Hematopoietic multipotent progenitor cell treated with erythropoietin and hydrocortisone succinate and interleukin-3 and kit ligand, for 17 days (in vitro differentiated cells): Measurements from ENCODE around the gene BIRC5.

Experiments used
- DNase-seq: peaks from one replicate; pipeline ENCODE4 v3.0.0-alpha.2; 2015; ENCODE audit warnings: low spot score

BIRC5 gene

DNA sequence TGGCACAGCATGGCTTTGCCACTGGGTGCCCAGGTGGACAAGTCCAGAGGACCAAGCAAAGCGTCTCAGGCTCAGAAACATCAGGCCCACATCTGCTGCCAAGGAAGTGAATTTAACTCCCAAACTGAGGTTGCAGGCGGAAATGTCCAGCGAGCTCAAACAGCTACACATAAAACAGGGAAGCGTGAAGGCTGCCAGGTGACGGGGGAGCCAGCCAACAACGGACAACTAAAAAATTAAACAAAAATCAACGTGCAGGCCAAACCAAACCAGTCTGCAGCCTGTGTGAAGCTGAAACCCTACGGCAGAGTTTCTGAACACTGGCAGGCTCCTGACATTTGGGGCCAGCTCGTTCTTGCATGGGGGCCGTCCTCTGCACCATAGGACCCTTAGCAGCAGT is 29.7 kb upstream of the BIRC5 start:
- DNase-seq, result no peak

DNA sequence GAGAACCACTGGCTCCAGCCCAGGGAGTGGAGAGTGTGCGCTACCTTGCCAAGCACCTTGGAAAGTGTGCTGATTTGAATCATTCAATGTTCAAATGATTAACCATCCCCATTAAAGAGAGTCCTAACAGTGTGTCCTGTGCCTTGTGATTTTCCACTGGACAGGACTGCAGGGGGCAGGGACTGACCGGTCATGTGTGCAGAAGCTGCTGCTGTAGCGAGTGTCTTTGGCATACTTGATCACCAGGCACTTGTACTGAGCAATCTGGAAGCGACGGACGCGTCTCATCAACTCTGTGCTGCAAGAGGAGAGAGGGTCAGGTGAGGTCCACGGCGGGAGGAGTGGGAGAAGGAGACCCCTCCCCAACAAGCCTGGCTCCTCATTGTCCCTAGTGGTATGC is 29.2 kb upstream of the BIRC5 start:
- no peak for DNase-seq

DNA sequence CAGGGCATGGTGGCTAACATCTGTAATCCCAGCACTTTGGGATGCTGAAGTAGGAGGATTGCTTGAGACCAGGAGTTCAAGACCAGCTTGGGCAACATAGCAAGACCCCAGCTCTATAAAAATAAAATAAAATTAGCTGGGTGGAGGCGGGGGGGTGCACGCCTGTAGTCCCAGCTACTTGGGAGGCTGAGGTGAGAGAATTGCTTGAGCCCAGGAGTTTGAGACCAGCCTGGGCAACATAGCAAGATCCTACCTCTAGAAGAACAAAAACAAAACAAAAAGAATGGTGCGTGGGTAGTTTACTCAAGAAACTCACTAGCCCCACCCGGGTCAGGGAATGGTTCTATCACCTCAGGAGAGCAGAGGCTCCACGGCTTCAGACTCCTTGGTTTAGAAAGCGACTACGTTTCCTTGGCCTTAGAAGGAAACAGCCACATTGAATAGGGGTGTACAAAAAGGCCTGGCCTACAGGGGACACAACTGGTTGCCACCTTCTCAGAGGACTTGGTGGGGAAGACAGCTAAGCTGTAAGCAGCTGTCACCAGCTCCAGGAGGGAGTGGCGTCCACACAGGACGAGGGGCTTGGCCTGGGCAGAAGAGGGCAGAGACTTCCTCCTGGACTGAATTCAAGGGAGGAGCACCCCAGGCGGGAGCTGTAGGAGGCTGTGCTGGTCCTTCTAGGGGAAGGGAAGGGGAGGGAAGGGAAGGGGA is 27.9 kb upstream of the BIRC5 start:
- peak; percentile 31 for DNase-seq

DNA sequence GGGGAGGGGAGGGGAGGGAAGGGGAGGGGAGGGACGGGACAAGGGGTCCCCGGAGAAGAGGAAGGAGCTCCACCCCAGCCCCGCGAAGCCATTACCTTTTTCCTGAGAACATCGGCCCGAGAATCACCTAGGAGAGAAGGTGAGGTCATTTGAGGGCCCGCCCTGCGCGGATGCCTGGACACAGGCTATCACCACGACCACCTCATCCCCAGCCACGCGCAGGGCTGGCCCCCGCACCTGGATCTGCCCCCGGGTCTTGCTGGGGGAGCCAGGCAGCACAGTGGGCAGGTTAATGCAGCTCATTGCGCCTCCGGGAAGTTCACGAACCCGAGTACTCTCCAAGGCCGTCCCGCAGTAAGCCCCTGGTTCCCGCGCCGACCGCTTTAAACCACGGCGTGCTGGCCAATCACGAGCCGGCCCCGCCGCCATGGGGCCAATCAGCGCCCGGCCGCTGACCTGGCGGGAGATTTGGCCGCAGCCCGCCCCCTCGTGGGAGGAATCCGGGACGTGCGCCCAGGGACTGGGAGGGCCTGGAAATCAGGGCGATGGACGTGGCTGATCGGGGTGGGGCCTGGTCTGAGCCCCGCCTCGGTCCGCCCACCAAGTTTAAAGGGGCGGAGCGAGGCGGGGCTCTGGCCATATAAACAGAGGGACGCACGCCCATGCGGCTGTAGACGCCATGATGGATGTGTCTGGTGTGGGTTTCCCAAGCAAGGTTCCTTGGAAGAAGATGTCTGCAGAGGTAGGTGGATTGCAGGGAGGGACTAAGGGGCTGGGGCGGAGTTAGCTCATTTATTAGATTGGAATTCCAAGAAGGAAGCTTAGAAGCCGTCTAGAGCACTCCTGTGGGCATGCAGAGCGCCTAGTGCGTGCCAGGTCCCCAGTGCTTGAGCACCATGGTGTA is 27.1 kb upstream of the BIRC5 start, which contains the start of the genes AFMID and TK1:
TSS of gene AFMID (plus strand) at position 671 of the 904 bp plus-strand sequence. CDS start at position 680, 9 bp downstream.
TSS of gene TK1 (minus strand) at position 361 of the 904 bp plus-strand sequence. CDS start at position 303, 58 bp downstream.
- DNase-seq, result peak; percentile 97

DNA sequence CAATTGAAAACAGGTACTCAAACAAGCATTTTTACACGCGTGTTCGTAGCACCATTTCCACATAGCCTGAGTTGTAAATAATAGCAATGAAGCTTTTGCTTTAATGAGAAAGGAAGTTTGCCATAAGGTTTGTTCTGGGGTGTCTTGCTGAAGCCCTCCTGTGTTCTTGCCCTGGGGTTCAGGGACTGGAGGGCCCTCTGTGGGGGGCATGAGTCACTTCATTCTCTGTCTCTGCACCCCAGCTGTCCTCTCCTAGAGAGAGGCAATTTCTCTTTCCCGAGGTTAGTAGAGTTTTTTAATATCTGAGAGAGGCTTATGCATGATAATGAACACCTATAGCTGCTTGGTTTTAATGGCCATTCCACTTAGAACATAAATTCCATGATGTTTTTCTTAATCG is 17.3 kb upstream of the BIRC5 start:
- no peak for DNase-seq

DNA sequence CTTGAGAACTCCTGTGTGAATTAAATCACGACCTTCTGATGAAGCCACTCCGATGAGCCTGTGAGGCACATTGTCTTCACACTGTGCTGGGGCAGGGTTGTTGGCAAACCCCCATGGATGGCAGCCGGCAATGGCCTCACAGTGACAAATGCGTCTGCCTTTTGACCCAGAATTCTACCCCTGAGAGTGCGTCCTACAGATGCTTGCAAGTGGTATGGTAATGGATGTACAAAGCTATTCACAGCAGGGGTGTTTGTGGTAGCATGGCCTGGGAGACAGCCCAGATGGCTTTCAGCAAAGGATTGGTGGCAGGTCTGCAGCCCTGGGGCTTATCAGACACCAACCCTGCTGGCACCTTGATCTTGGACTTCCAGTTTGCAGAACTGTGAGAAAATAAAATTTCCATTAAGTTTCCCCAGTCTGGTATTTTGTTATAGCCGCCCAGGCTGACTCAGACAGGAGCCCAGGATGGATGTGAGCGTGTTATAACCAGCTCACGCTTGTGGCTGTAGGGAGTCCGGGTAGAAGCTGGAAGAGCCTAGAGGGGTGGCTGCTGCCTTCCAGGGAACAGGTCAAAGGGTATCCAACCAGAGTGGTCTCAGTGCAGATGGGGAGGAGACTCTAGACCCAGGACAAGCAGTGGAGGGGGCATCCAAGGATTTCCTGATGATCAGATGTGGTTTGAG is 16.8 kb upstream of the BIRC5 start:
- DNase-seq, result no peak

DNA sequence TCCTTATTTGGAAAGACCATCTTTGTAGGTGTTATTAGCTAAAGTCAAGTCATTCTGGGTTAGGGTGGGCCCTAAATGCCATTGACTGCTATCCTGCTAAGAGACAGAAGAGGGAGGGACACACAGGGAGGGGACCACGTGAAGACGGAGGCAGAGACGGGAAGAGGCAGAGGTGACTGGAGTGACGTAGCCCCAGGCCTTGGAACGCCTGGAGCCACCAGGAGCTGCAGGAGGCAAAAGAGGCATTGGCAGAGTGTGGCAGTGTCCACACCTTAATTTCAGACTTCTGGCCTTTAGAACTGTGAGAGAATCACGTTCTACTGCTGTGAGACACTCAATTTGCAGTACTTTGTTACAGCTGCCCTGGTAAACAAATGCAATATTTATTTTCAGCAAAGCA is 13.6 kb upstream of the BIRC5 start:
- DNase-seq, result no peak

DNA sequence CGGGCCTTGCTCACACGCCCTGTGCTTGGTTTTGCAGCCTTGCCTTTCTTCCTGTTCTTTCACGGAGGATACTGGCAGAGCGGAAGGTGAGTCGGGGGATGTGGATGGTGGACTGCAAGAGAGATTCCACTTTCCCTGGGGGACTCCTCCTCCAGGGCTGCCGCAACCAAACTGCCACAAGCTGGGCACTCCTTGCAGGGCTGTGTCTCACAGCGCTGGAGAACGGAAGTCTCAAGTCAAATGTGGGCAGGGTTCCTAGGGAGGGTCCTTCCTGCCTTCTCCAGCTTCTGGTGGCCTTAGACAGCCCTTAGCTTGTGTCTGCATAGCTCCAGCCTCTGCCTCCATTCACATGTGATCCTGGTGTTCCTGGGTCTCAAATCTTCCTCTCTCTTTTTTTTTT is 11.4 kb upstream of the BIRC5 start:
- no peak for DNase-seq

DNA sequence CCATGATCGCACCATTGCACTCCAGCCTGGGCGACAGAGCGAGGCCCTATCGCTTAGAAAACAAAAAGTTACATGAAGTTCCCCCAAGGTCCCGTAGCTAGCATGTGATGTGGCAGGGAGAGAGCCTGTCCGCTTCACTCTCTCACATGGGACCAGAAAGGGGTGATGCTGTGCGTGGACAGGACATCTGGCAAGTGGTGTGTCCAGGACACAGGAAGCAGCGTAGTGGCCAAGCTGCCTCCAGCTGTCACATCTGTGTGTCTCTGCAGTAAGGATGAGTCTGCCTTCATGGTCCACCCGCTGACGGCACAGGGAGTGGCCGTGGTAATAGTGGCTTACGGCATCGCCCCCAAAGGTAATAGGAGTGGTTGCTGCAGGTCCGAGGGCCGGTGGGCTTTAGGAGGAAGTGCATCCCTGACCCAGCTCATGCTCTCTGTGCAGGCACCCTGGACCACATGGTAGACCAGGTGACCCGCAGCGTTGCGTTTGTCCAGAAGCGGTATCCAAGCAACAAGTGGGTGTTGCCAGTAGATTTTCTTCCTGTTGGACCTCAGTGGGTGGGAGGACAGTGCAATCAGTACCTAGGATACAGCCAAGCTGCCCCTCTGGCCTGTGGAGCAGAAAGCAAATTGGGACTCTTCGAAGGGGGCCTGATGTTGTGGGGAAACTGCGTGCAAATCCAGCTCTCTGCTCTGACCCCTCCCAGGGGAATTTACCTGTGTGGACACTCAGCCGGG is 9.5 kb upstream of the BIRC5 start:
- DNase-seq, result no peak

DNA sequence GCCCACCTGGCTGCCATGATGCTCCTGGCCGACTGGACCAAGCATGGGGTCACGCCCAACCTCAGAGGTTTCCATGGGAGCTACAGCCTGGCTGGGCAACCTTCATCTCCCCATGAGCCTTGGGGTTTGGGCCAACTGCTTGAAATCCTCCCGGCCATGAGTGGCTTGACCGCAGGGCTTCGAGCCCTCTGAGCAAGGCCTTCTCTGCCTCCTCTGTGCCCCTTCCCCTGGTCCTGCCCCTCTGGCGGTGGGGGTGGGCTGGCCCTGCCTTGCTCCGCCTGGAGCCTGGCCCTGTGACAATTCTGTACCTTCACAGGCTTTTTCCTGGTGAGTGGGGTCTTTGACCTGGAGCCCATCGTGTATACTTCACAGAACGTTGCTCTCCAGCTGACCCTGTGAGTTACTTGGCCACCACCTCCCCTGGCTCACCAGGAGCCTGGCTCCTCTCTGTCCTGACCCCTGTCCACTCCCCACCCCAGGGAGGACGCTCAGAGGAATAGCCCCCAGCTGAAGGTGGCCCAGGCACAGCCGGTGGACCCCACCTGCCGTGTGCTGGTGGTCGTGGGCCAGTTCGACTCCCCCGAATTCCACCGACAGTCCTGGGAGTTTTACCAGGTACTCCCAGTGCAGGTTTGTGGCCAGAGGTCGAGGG is 8.8 kb upstream of the BIRC5 start:
- DNase-seq, result no peak

DNA sequence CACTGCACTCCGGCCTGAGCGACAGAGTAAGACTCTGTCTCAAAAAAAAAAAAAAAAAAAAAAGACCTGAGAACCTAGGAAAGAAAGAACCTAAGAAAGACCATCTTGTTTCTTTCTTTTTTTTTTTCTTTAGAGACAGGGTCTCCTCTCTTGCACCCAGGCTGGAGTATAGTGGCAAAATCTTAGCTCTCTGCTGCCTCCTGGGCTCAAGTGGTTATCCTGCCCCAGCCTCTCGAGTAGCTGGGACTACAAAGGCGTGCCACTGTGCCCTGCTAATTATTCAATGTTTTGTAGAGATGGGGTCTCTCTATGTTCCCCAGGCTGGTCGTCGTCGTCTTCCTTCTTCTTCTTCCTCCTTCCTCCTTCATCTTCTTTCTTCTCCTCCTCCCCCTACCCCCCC is 7.8 kb upstream of the BIRC5 start:
- no peak for DNase-seq

DNA sequence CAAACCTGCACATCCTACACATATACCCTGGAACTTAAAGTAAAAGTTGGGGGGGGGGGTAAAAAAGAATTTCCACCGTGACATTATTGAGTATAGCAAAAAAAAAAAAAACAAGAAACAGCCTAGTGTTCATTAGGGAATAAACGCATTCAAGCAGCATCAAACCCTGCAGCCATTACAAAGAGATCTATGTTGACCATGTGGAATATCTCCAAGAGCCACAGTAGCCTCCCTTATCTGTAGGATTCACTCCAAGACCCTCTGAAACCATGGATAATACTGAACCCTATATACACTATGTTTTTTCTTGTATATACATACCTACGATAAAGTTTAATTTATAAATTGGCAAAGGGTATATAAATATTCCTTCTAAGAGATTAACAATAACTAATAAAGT is 5.6 kb upstream of the BIRC5 start:
- DNase-seq, result no peak

DNA sequence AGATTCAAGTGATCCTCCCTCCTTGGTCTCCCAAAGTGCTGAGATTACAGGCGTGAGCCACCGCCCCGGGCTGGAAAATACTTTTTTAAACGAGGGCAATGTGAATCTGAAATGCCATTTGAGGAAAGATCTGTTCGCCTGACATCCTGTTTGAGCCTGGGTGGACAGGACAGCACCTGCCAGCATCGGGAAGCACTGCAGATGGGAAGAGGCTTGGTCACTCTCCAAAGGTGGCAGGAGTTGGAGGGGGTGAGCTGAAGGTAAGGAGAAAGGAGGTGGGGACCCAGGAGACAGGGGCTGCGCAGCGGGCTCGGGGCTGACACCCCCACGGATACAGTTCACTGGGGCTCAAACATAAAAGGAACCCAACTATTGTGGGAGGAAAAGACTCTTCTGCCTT is 3.9 kb upstream of the BIRC5 start:
- DNase-seq, result no peak

DNA sequence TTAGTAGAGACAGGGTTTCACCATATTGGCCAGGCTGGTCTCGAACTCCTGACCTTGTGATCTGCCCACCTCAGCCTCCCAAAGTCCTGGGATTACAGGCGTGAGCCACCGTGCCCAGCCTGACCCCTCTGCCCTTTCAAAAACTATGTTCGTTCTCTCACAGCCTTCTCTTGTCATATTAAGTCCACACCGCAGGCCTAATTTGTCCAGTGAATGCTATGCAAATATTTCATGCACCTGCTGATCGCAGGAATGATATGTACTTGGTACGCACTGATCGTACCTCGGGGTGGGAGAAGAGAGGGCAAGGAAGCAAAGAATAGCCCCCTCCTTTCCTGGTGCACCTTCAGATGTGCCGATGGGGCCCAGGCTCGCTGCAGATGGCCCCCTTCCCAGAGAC is 3.0 kb upstream of the BIRC5 start:
- DNase-seq, result no peak

DNA sequence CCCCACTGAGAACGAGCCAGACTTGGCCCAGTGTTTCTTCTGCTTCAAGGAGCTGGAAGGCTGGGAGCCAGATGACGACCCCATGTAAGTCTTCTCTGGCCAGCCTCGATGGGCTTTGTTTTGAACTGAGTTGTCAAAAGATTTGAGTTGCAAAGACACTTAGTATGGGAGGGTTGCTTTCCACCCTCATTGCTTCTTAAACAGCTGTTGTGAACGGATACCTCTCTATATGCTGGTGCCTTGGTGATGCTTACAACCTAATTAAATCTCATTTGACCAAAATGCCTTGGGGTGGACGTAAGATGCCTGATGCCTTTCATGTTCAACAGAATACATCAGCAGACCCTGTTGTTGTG is 631 bp downstream of the BIRC5 start:
- no peak for DNase-seq

DNA sequence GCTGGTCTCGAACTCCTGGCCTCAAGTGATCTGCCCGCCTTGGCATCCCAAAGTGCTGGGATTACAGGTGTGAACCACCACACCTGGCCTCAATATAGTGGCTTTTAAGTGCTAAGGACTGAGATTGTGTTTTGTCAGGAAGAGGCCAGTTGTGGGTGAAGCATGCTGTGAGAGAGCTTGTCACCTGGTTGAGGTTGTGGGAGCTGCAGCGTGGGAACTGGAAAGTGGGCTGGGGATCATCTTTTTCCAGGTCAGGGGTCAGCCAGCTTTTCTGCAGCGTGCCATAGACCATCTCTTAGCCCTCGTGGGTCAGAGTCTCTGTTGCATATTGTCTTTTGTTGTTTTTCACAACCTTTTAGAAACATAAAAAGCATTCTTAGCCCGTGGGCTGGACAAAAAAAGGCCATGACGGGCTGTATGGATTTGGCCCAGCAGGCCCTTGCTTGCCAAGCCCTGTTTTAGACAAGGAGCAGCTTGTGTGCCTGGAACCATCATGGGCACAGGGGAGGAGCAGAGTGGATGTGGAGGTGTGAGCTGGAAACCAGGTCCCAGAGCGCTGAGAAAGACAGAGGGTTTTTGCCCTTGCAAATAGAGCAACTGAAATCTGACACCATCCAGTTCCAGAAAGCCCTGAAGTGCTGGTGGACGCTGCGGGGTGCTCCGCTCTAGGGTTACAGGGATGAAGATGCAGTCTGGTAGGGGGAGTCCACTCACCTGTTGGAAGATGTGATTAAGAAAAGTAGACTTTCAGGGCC is 5.5 kb downstream of the BIRC5 start:
- no peak for DNase-seq

DNA sequence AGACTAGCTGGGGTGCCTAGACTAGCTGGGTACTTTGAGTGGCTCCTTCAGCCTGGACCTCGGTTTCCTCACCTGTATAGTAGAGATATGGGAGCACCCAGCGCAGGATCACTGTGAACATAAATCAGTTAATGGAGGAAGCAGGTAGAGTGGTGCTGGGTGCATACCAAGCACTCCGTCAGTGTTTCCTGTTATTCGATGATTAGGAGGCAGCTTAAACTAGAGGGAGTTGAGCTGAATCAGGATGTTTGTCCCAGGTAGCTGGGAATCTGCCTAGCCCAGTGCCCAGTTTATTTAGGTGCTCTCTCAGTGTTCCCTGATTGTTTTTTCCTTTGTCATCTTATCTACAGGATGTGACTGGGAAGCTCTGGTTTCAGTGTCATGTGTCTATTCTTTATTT is 9.0 kb downstream of the BIRC5 start:
- DNase-seq, result no peak

DNA sequence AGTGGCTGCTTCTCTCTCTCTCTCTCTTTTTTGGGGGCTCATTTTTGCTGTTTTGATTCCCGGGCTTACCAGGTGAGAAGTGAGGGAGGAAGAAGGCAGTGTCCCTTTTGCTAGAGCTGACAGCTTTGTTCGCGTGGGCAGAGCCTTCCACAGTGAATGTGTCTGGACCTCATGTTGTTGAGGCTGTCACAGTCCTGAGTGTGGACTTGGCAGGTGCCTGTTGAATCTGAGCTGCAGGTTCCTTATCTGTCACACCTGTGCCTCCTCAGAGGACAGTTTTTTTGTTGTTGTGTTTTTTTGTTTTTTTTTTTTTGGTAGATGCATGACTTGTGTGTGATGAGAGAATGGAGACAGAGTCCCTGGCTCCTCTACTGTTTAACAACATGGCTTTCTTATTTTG is 9.7 kb downstream of the BIRC5 start:
- DNase-seq, result no peak

DNA sequence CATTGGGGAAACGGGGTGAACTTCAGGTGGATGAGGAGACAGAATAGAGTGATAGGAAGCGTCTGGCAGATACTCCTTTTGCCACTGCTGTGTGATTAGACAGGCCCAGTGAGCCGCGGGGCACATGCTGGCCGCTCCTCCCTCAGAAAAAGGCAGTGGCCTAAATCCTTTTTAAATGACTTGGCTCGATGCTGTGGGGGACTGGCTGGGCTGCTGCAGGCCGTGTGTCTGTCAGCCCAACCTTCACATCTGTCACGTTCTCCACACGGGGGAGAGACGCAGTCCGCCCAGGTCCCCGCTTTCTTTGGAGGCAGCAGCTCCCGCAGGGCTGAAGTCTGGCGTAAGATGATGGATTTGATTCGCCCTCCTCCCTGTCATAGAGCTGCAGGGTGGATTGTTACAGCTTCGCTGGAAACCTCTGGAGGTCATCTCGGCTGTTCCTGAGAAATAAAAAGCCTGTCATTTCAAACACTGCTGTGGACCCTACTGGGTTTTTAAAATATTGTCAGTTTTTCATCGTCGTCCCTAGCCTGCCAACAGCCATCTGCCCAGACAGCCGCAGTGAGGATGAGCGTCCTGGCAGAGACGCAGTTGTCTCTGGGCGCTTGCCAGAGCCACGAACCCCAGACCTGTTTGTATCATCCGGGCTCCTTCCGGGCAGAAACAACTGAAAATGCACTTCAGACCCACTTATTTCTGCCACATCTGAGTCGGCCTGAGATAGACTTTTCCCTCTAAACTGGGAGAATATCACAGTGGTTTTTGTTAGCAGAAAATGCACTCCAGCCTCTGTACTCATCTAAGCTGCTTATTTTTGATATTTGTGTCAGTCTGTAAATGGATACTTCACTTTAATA is 10.4 kb downstream of the BIRC5 start:
- DNase-seq, result no peak
